Activated B cell treated with CpG ODN at 0.5 μM for 24 hours (primary cell): ENCODE data around the gene GRHL1. TPM values are rescaled to one million over a fixed set of nuclear protein-coding genes. Genes with fewer than 3 reads are reported as not detected.

ENCODE experiments used
- ATAC-seq: fragments of 200-7000 bp; cut with Tn5 transposase; one replicate; pipeline ENCODE4 v1.10.0; 2021; ENCODE audit warnings: low read depth, mild to moderate bottlenecking, moderate library complexity
- CTCF ChIA-PET: fragments of 350-600 bp; sonication (Branson Sonifier 250); formaldehyde crosslinking; loops from one replicate; lab custom pipeline; 2021; ENCODE audit warnings: antibody characterized with exemption; lab: Charles Lee
- POLR2A ChIA-PET: fragments of 350-600 bp; sonication (Branson Sonifier 250); formaldehyde crosslinking; loops from one replicate; lab custom pipeline; 2021; ENCODE audit warnings: antibody characterized with exemption; lab: Charles Lee
- DNase-seq: peaks from one replicate; pipeline ENCODE4 v3.0.0; 2022
- H3K27ac Mint-ChIP-seq: one replicate; pipeline ENCODE4 v1.8.0; 2020; ENCODE audit warnings: mixed read lengths
- H3K27me3 Mint-ChIP-seq: one replicate; pipeline ENCODE4 v1.8.0; 2021; ENCODE audit warnings: mixed read lengths
- H3K36me3 Mint-ChIP-seq: one replicate; pipeline ENCODE4 v1.8.0; 2021; ENCODE audit warnings: low read depth, mixed read lengths
- H3K4me1 Mint-ChIP-seq: one replicate; pipeline ENCODE4 v1.8.0; 2021; ENCODE audit warnings: mixed read lengths
- H3K4me3 Mint-ChIP-seq: one replicate; pipeline ENCODE4 v1.8.0; 2020; ENCODE audit warnings: mild to moderate bottlenecking, mixed read lengths
- H3K9me3 Mint-ChIP-seq: one replicate; pipeline ENCODE4 v1.8.0; 2020; ENCODE audit warnings: mixed read lengths
- intact Hi-C: fragments of 100-400 bp; cut with micrococcal nuclease; formaldehyde crosslinking; loops from one replicate; pipeline ENCODE4 v1.15.1; 2024
- total RNA-seq: library from RNA; stranded (reverse); gene quantifications from 2 replicates; pipeline ENCODE4 v1.2.3, GENCODE V29; 2022
- TF ChIP-seq, protein P1 (sequence below): fragments of 200-600 bp; IDR thresholded peaks from one replicate; pipeline ENCODE4 v1.8.0; 2022; ENCODE audit warnings: antibody characterized with exemption, mild to moderate bottlenecking

The GRHL1 gene
- total RNA-seq, 1 donor from 2014 or later, result 0.95 TPM

- no peaks in the 10 kb centered on the region for H3K36me3 Mint-ChIP-seq
- no peaks in the 10 kb centered on the region for H3K9me3 Mint-ChIP-seq
- H3K27me3 Mint-ChIP-seq, result peaks cover 10% of the 10 kb centered on the region
- intact Hi-C loops, result loop anchor here (10.0 kb wide), 2 partner anchors 139 to 679 kb away; partner anchors contain the start of gene RRM2
- DNase-seq (no peak), ATAC-seq (no peak)
- no peak overlapping the region for H3K4me3 Mint-ChIP-seq
- ChIA-PET POLR2A (interaction anchor here (0.7 kb wide), 2 partner anchors 173 to 186 kb away, joined by 4 read pairs; no protein-coding TSS in a partner anchor), CTCF (interaction anchor here (0.6 to 6.1 kb wide), 11 partner anchors 10 to 459 kb away, joined by 3 to 208 read pairs (median 4); partner anchors contain the start of genes KLF11 and TAF1B)
- TF ChIP-seq, protein P1, sequence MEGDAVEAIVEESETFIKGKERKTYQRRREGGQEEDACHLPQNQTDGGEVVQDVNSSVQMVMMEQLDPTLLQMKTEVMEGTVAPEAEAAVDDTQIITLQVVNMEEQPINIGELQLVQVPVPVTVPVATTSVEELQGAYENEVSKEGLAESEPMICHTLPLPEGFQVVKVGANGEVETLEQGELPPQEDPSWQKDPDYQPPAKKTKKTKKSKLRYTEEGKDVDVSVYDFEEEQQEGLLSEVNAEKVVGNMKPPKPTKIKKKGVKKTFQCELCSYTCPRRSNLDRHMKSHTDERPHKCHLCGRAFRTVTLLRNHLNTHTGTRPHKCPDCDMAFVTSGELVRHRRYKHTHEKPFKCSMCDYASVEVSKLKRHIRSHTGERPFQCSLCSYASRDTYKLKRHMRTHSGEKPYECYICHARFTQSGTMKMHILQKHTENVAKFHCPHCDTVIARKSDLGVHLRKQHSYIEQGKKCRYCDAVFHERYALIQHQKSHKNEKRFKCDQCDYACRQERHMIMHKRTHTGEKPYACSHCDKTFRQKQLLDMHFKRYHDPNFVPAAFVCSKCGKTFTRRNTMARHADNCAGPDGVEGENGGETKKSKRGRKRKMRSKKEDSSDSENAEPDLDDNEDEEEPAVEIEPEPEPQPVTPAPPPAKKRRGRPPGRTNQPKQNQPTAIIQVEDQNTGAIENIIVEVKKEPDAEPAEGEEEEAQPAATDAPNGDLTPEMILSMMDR, result no peak
- H3K27ac Mint-ChIP-seq, result no peak overlapping the region
- peaks cover 6% of the 10 kb centered on the region for H3K4me1 Mint-ChIP-seq
Measured at GRCh38 chr2:9985531-9986328, 34.2 kb downstream of the GRHL1 start.

DNA sequence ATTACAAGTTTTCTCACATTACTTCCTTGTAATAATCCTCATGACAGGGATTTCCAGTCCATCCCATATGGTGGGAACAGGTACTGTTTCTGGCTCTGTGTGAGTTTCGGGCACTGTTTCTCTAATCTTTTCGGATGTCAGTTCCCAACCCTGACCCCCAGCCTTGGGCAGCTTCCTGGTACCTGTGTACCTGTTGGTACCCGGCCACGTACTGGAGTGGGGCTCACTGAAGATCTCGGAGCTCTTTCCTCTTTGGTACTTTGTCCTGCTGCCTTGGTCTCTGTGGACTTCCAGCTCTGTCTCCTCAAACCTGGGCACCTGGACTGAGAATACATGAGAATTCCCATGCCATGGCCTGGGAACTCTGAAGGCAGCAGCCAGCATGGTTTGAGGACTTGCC, 36.8 kb downstream of the GRHL1 start:
- Mint-ChIP-seq H3K4me1 (peaks cover 6% of the 10 kb centered on the region), H3K27ac (no peak overlapping the region), H3K9me3 (no peaks in the 10 kb centered on the region), H3K4me3 (no peak overlapping the region), H3K27me3 (peaks cover under 1% of the 10 kb centered on the region), H3K36me3 (no peaks in the 10 kb centered on the region)
- ChIA-PET POLR2A (no interaction called here), CTCF (interaction anchor here (0.7 to 1.7 kb wide), 2 partner anchors 25 to 60 kb away, joined by 3 to 7 read pairs; no protein-coding TSS in a partner anchor)
- ATAC-seq (no peak), DNase-seq (no peak)
- intact Hi-C loops, result loop anchor here (10.0 kb wide), 2 partner anchors 136 to 676 kb away; partner anchors contain the start of gene RRM2
- TF ChIP-seq, protein P1, result no peak

DNA sequence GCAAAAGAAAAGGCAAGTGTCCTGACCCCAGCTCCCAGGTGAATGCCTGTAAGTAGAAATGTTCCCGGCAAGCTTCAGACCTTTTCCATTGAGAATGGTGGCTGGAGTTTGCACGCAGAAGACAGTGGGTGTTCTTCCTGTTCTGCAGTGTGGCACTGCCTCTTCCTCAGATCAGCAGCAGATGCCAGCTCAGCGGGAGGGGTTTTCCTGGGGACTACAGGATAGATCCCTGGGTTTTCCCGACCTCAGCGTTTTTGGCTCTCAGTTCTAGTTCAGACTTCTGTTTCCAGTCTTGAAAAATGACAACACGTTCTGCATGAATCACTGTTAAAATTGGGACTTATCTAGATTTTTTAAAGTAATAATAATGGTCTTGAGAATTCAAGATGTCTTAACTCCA, 39.2 kb downstream of the GRHL1 start:
- TF ChIP-seq, protein P1, result no peak
- H3K4me1 Mint-ChIP-seq, result no peaks in the 10 kb centered on the region
- H3K27ac Mint-ChIP-seq, result no peak overlapping the region
- ChIA-PET POLR2A (no interaction called here), CTCF (no interaction called here)
- intact Hi-C loops, result no loop called here
- DNase-seq, result no peak
- no peaks in the 10 kb centered on the region for H3K36me3 Mint-ChIP-seq
- H3K9me3 Mint-ChIP-seq, result no peaks in the 10 kb centered on the region
- ATAC-seq, result no peak
- H3K27me3 Mint-ChIP-seq, result no peaks in the 10 kb centered on the region
- H3K4me3 Mint-ChIP-seq, result no peak overlapping the region

- ATAC-seq (no peak), DNase-seq (no peak)
- Mint-ChIP-seq H3K36me3 (no peaks in the 10 kb centered on the region), H3K27me3 (no peaks in the 10 kb centered on the region), H3K9me3 (no peaks in the 10 kb centered on the region), H3K27ac (no peak overlapping the region), H3K4me1 (no peaks in the 10 kb centered on the region), H3K4me3 (no peak overlapping the region)
- intact Hi-C loops, result no loop called here
- CTCF ChIA-PET, result no interaction called here
- TF ChIP-seq, protein P1, result no peak
- POLR2A ChIA-PET, result no interaction called here
Measured at GRCh38 chr2:9991221-9991620, 39.7 kb downstream of the GRHL1 start.

- CTCF ChIA-PET, result interaction anchor here (1.1 kb wide), 1 partner anchor 8 kb away, joined by 4 read pairs; no protein-coding TSS in a partner anchor
- H3K4me1 Mint-ChIP-seq, result no peaks in the 10 kb centered on the region
- no peak overlapping the region for H3K27ac Mint-ChIP-seq
- POLR2A ChIA-PET, result no interaction called here
- no peaks in the 10 kb centered on the region for H3K9me3 Mint-ChIP-seq
- H3K36me3 Mint-ChIP-seq, result no peaks in the 10 kb centered on the region
- intact Hi-C loops, result no loop called here
- TF ChIP-seq, protein P1, result no peak
- no peak for ATAC-seq
- no peaks in the 10 kb centered on the region for H3K27me3 Mint-ChIP-seq
- no peak overlapping the region for H3K4me3 Mint-ChIP-seq
- DNase-seq, result no peak
Measured at GRCh38 chr2:9991829-9992273, 40.4 kb downstream of the GRHL1 start.
